SK-N-MC (cell line): ENCODE results near the gene ARHGEF1.

ENCODE experiments used
- EZH2 ChIP-seq: fragments of 200-600 bp; sonication (generic); IDR thresholded peaks from one replicate; pipeline ENCODE4 v1.6.1; 2017; ENCODE audit warnings: antibody characterized with exemption
- POLR2AphosphoS5 ChIP-seq: IDR thresholded peaks from 2 replicates; pipeline ENCODE4 v1.6.1; 2012; ENCODE audit warnings: mild to moderate bottlenecking, low read depth, low read length, borderline replicate concordance

GRCh38 chr19:41945135-41945766 is 62.3 kb downstream of the ARHGEF1 start:
- TF ChIP-seq POLR2AphosphoS5: no peak
- no peak for TF ChIP-seq EZH2
